ENCODE results near the gene MMAA. TPM values are rescaled to one million over a fixed set of nuclear protein-coding genes. Genes with fewer than 3 reads are reported as not detected.

The MMAA gene
- total and polyA plus RNA-seq, 2 donors (not counting 1 experiment from before 2014, with no cell fraction given): 3.9 to 9.0 TPM

DNA sequence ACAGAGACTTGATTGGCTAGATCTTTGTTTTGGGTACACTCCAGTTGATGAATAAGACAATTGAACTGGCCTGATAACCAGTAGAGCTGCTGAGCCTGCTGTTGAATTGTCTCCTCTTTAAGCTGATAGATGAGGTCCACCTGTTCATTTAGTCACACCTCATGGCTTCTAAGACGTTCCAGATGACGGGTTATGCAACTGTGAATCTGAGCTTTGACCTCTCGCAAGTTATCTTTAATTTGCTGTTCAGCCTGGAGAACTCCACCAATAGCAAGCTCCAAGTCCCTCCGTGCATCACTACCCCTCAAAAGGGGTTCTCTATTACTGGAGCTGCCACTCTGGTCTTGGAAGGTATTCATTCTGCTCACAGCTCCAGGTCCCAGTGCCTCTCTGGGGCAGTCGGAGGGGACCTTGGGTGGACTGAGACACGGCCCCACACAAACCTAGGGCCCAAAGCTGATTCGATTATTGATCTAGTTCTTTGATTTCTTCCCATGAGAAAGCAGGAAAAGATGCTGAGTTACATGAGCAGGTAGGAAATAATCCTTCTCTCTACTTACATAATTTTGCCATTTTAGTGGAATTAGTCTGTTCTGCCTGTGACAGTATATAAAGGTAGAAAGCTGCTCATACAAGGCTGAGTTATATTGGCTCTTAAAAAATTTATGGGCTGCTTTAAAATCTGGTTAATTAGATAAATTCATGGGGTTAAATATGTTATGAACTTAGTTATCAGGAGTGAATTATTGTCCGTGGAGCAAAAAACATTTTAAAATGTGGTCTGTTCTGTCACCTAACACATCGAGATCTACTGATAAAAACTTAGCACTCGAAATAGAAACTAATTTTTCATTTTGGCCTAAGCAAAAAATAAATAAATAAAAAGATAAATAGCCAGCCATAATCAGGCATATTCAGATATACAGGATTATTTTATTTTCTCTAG lies 6.8 kb downstream of the MMAA start:
- H3K27ac Mint-ChIP-seq: no peak overlapping the region
- no peak overlapping the region for H2AFZ ChIP-seq (ENCODE audit: insufficient read depth, low read depth, low read length, poor library complexity, severe bottlenecking)
- peaks cover 2% of the 10 kb centered on the region for H3K79me2 ChIP-seq (ENCODE audit: control insufficient read depth, insufficient read depth, low read length)
- no peak overlapping the region for H3K9ac ChIP-seq (ENCODE audit: low read length)
- no peak overlapping the region for H3K4me2 ChIP-seq (replicated peaks; ENCODE audit: low read depth, low read length, poor library complexity, severe bottlenecking)
- no peaks in the 10 kb centered on the region for H3K27me3 ChIP-seq (replicated peaks in 1 of 4; ENCODE audit: control extremely low read depth in 1 of 4, control insufficient read depth in 3 of 4, insufficient read depth in 4 of 4, low read length in 3 of 4)
- H3K36me3 ChIP-seq (replicated peaks in 1 of 2; ENCODE audit: control extremely low read depth in 1 of 2, control insufficient read depth in 1 of 2, extremely low read depth in 1 of 2, insufficient read depth in 2 of 2, low read length in 1 of 2): no peaks in the 10 kb centered on the region
- H3K9me3 Mint-ChIP-seq (ENCODE audit: insufficient read depth): peaks cover 2% of the 10 kb centered on the region
- no peaks in the 10 kb centered on the region for H3K9me3 ChIP-seq (ENCODE audit: control extremely low read depth in 1 of 3, control insufficient read depth in 2 of 3, insufficient read depth in 1 of 3, low read length in 2 of 3)
- no peak overlapping the region for H3K27ac ChIP-seq (ENCODE audit: low read length in 2 of 2)
- DNase-seq (no peak), ATAC-seq (ENCODE audit: low read depth) (no peak)
- POLR2A ChIA-PET: no interaction called here
- H3K4me1 Mint-ChIP-seq: peaks cover 2% of the 10 kb centered on the region
- no peaks in the 10 kb centered on the region for H3K4me1 ChIP-seq (ENCODE audit: control insufficient read depth in 2 of 2, insufficient read depth in 2 of 2, low read length in 2 of 2)
- intact Hi-C loops (cut with micrococcal nuclease): no loop called here
- H3K27me3 Mint-ChIP-seq: no peaks in the 10 kb centered on the region
- H3K4me3 ChIP-seq (ENCODE audit: control extremely low read depth in 1 of 5, extremely low read depth in 1 of 5, insufficient read depth in 1 of 5, low read depth in 2 of 5, low read length in 4 of 5): no peak overlapping the region
- H3K4me3 Mint-ChIP-seq: no peak overlapping the region
- CTCF ChIA-PET: interaction anchor here (1.2 to 1.4 kb wide), 2 partner anchors 9 to 10 kb away, joined by 4 read pairs; no protein-coding TSS in a partner anchor
- 89% methylated on average over 4 of the region's 10 CpGs for WGBS (ENCODE audit: insufficient coverage)
- no peaks in the 10 kb centered on the region for H4K20me1 ChIP-seq (ENCODE audit: control insufficient read depth, insufficient read depth, low read length, poor library complexity, severe bottlenecking)
- TF ChIP-seq, protein P1, sequence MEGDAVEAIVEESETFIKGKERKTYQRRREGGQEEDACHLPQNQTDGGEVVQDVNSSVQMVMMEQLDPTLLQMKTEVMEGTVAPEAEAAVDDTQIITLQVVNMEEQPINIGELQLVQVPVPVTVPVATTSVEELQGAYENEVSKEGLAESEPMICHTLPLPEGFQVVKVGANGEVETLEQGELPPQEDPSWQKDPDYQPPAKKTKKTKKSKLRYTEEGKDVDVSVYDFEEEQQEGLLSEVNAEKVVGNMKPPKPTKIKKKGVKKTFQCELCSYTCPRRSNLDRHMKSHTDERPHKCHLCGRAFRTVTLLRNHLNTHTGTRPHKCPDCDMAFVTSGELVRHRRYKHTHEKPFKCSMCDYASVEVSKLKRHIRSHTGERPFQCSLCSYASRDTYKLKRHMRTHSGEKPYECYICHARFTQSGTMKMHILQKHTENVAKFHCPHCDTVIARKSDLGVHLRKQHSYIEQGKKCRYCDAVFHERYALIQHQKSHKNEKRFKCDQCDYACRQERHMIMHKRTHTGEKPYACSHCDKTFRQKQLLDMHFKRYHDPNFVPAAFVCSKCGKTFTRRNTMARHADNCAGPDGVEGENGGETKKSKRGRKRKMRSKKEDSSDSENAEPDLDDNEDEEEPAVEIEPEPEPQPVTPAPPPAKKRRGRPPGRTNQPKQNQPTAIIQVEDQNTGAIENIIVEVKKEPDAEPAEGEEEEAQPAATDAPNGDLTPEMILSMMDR (IDR thresholded peaks at IDR 0.05): no peak
- TF ChIP-seq EZH2 (IDR thresholded peaks at IDR 0.05; ENCODE audit: borderline replicate concordance, insufficient read depth, low read depth, low read length, poor library complexity, severe bottlenecking): no peak

DNA sequence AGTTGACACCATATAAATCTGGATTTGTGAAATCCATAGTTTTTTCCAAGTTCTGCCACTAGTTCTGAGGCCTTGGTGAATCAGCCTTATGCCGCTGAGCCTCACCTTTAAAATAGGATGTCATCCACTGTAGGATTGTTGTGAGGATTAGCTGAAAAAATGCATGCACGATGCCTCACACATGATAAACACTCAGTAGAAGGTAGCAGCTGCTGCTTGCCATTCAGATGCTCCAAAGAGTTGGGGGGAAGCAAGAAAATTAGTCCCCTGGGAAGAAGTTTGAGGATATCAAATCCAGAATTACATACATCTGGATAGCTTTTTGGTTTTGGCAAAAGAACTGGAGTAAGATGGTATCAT lies 7.4 kb downstream of the MMAA start:
- no peak overlapping the region for H3K4me3 Mint-ChIP-seq
- Histone ChIP-seq H3K36me3 (replicated peaks in 1 of 2; ENCODE audit: control extremely low read depth in 1 of 2, control insufficient read depth in 1 of 2, extremely low read depth in 1 of 2, insufficient read depth in 2 of 2, low read length in 1 of 2) (no peaks in the 10 kb centered on the region), H3K4me2 (replicated peaks; ENCODE audit: low read depth, low read length, poor library complexity, severe bottlenecking) (no peak overlapping the region), H3K4me3 (ENCODE audit: control extremely low read depth in 1 of 5, extremely low read depth in 1 of 5, insufficient read depth in 1 of 5, low read depth in 2 of 5, low read length in 4 of 5) (no peak overlapping the region), H4K20me1 (ENCODE audit: control insufficient read depth, insufficient read depth, low read length, poor library complexity, severe bottlenecking) (no peaks in the 10 kb centered on the region), H3K27me3 (replicated peaks in 1 of 4; ENCODE audit: control extremely low read depth in 1 of 4, control insufficient read depth in 3 of 4, insufficient read depth in 4 of 4, low read length in 3 of 4) (no peaks in the 10 kb centered on the region), H3K27ac (ENCODE audit: low read length in 2 of 2) (no peak overlapping the region), H3K9ac (ENCODE audit: low read length) (no peak overlapping the region), H3K79me2 (ENCODE audit: control insufficient read depth, insufficient read depth, low read length) (peaks cover 2% of the 10 kb centered on the region), H2AFZ (ENCODE audit: insufficient read depth, low read depth, low read length, poor library complexity, severe bottlenecking) (no peak overlapping the region), H3K4me1 (ENCODE audit: control insufficient read depth in 2 of 2, insufficient read depth in 2 of 2, low read length in 2 of 2) (no peaks in the 10 kb centered on the region), H3K9me3 (ENCODE audit: control extremely low read depth in 1 of 3, control insufficient read depth in 2 of 3, insufficient read depth in 1 of 3, low read length in 2 of 3) (no peaks in the 10 kb centered on the region)
- H3K4me1 Mint-ChIP-seq: peaks cover 2% of the 10 kb centered on the region
- H3K27me3 Mint-ChIP-seq: no peaks in the 10 kb centered on the region
- ATAC-seq (ENCODE audit: low read depth) (no peak), DNase-seq (no peak)
- H3K9me3 Mint-ChIP-seq (ENCODE audit: insufficient read depth): peaks cover 2% of the 10 kb centered on the region
- WGBS (ENCODE audit: insufficient coverage): no CpG with 5 or more reads among the region's 2 CpGs
- no peak for TF ChIP-seq EZH2 (IDR thresholded peaks at IDR 0.05; ENCODE audit: borderline replicate concordance, insufficient read depth, low read depth, low read length, poor library complexity, severe bottlenecking)
- TF ChIP-seq, protein P1 (IDR thresholded peaks at IDR 0.05): no peak
- ChIA-PET POLR2A (no interaction called here), CTCF (interaction anchor here (1.2 kb wide), 1 partner anchor 10 kb away, joined by 4 read pairs; no protein-coding TSS in a partner anchor)
- no peak overlapping the region for H3K27ac Mint-ChIP-seq
- intact Hi-C loops (cut with micrococcal nuclease): no loop called here
